HK-2 (cell line): ENCODE data around the gene HS6ST1.

Source experiments
- DNase-seq: peaks from one replicate; pipeline ENCODE4 v3.0.0-alpha.2; 2018; ENCODE audit not compliant: unreplicated experiment

HS6ST1 gene

GRCh38 chr2:128318776-128319464 is at the start of gene HS6ST1:
Gene HS6ST1, minus strand, starts transcription at chr2:128318868. Its CDS starts 305 bp downstream, at chr2:128318563.
- peak; percentile 80 for DNase-seq

GRCh38 chr2:128367601-128368359 is 49.1 kb upstream of the HS6ST1 start:
- no peak for DNase-seq

GRCh38 chr2:128366713-128367511 is 48.2 kb upstream of the HS6ST1 start:
- no peak for DNase-seq

- no peak for DNase-seq
These were observed 46.7 kb upstream of the HS6ST1 start for GRCh38 chr2:128365217-128365905.

GRCh38 chr2:128364441-128364911 is 45.8 kb upstream of the HS6ST1 start:
- DNase-seq = no peak

- no peak for DNase-seq
These were observed 45.3 kb upstream of the HS6ST1 start for GRCh38 chr2:128363934-128364361.

- DNase-seq = peak; percentile 31
These were observed 44.2 kb upstream of the HS6ST1 start for GRCh38 chr2:128362889-128363228.

- DNase-seq = no peak
These were observed 43.7 kb upstream of the HS6ST1 start for GRCh38 chr2:128362176-128362888.

GRCh38 chr2:128361376-128362131 is 42.9 kb upstream of the HS6ST1 start:
- DNase-seq = no peak

- DNase-seq = no peak
These were observed 42.0 kb upstream of the HS6ST1 start for GRCh38 chr2:128360711-128361110.

GRCh38 chr2:128359841-128360240 is 41.2 kb upstream of the HS6ST1 start:
- no peak for DNase-seq

- DNase-seq = no peak
These were observed 40.5 kb upstream of the HS6ST1 start for GRCh38 chr2:128358941-128359731.

GRCh38 chr2:128357506-128358370 is 39.1 kb upstream of the HS6ST1 start:
- DNase-seq = no peak

GRCh38 chr2:128356127-128356526 is 37.5 kb upstream of the HS6ST1 start:
- DNase-seq = no peak

GRCh38 chr2:128354726-128355470 is 36.2 kb upstream of the HS6ST1 start:
- DNase-seq = no peak

GRCh38 chr2:128354161-128354560 is 35.5 kb upstream of the HS6ST1 start:
- no peak for DNase-seq

GRCh38 chr2:128350736-128351135 is 32.1 kb upstream of the HS6ST1 start:
- DNase-seq = no peak

- no peak for DNase-seq
These were observed 30.0 kb upstream of the HS6ST1 start for GRCh38 chr2:128348701-128349100.
